Keratinocyte (primary cell): ENCODE data around the gene NR1H4. TPM values are rescaled to one million over a fixed set of nuclear protein-coding genes. Genes with fewer than 3 reads are reported as not detected.
"Not testable (repeated sequence)": the region's sequence is repeated elsewhere in the genome, so short reads cannot be mapped to it uniquely, and the experiment has no call there.

ENCODE experiments used
- DNase-seq: peaks from one replicate; pipeline ENCODE4 v3.0.0-alpha.2; 2011; ENCODE audit warnings: low read depth, missing footprints, low spot score
- FAIRE-seq: peaks from 2 replicates; lab custom pipeline; 2011; peaks lifted over from hg19 to GRCh38; lab: Jason Lieb, UNC
- H2AFZ ChIP-seq: 2 replicates; pipeline ENCODE4 v1.6.0; 2012; ENCODE audit warnings: low read length, control low read depth, inconsistent platforms; ENCODE audit not compliant: control insufficient read depth
- H3K27ac ChIP-seq: 2 replicates; pipeline ENCODE4 v1.5.1; 2011; ENCODE audit warnings: low read length; ENCODE audit not compliant: control insufficient read depth, insufficient read depth
- H3K27me3 ChIP-seq: 3 replicates; pipeline ENCODE4 v1.6.0; 2011; ENCODE audit warnings: low read length; ENCODE audit not compliant: control insufficient read depth, insufficient read depth; ENCODE audit errors: extremely low read depth
- H3K36me3 ChIP-seq, 2 experiments: 2 replicates in 1 of 2; 3 replicates in 1 of 2; pipeline ENCODE4 v1.5.1; 2011; ENCODE audit warnings: low read length in 2 of 2, mild to moderate bottlenecking in 1 of 2; ENCODE audit not compliant: control insufficient read depth in 2 of 2, insufficient read depth in 2 of 2; ENCODE audit errors: extremely low read depth in 1 of 2
- H3K4me1 ChIP-seq: 3 replicates; pipeline ENCODE4 v1.5.1; 2011; ENCODE audit warnings: low read length; ENCODE audit not compliant: control insufficient read depth, insufficient read depth; ENCODE audit errors: extremely low read depth
- H3K4me2 ChIP-seq: 3 replicates; pipeline ENCODE4 v1.6.0; 2011; ENCODE audit warnings: low read depth, low read length; ENCODE audit not compliant: control insufficient read depth, insufficient read depth; ENCODE audit errors: extremely low read depth
- H3K4me3 ChIP-seq, 3 experiments: fragments of 200-600 bp in 1 of 3; sonication (generic) in 1 of 3; 2 replicates in 2 of 3; 3 replicates in 1 of 3; pipeline ENCODE4 v1.5.1; 2011 to 2016; ENCODE audit warnings: low read length in 3 of 3, mild to moderate bottlenecking in 3 of 3, control low read depth in 2 of 3, inconsistent platforms in 1 of 3, low read depth in 1 of 3, mixed read lengths in 1 of 3, mixed run types in 1 of 3, moderate library complexity in 1 of 3; ENCODE audit not compliant: control insufficient read depth in 2 of 3, insufficient read depth in 2 of 3; ENCODE audit errors: extremely low read depth in 1 of 3
- H3K79me2 ChIP-seq: 2 replicates; pipeline ENCODE4 v1.6.0; 2012; ENCODE audit warnings: low read length; ENCODE audit not compliant: control insufficient read depth, insufficient read depth
- H3K9ac ChIP-seq: 3 replicates; pipeline ENCODE4 v1.6.0; 2011; ENCODE audit warnings: low read length; ENCODE audit not compliant: control insufficient read depth, insufficient read depth; ENCODE audit errors: extremely low read depth
- H3K9me1 ChIP-seq: 3 replicates; pipeline ENCODE4 v1.6.0; 2011; ENCODE audit warnings: low read length; ENCODE audit not compliant: control insufficient read depth, insufficient read depth; ENCODE audit errors: extremely low read depth
- H3K9me3 ChIP-seq: 2 replicates; pipeline ENCODE4 v1.5.1; 2012; ENCODE audit warnings: low read depth, low read length; ENCODE audit not compliant: control insufficient read depth
- H4K20me1 ChIP-seq: 3 replicates; pipeline ENCODE4 v1.6.0; 2011; ENCODE audit warnings: low read length; ENCODE audit not compliant: control insufficient read depth, insufficient read depth; ENCODE audit errors: extremely low read depth
- CTCF ChIP-seq, 3 experiments: IDR thresholded peaks in 1 of 3; conservative IDR thresholded peaks in 1 of 3; optimal IDR thresholded peaks in 1 of 3; 2 replicates in 2 of 3; 3 replicates in 1 of 3; pipeline versions ENCODE3 to v1.5.1; 2011; ENCODE audit warnings: low read length in 3 of 3, mild to moderate bottlenecking in 3 of 3, moderate library complexity in 2 of 3, control low read depth in 1 of 3, inconsistent platforms in 1 of 3; ENCODE audit not compliant: insufficient read depth in 2 of 3; ENCODE audit errors: extremely low read depth in 1 of 3
- EZH2 ChIP-seq: IDR thresholded peaks from one replicate; pipeline ENCODE4 v1.6.1; 2012; ENCODE audit warnings: inconsistent platforms, mild to moderate bottlenecking, low read length, moderate library complexity
- dilution Hi-C: fragments of 300-500 bp; cut with MboI; formaldehyde crosslinking; loops from one replicate; pipeline ENCODE4 v1.7.0; 2020; ENCODE audit warnings: low sequenced_read_pairs; ENCODE audit not compliant: extremely low pct_ligation_motif_present
- polyA plus RNA-seq, 5 experiments: library from polyadenylated mRNA; depleted of rRNA in 3 of 5; stranded (reverse) in 3 of 5; stranded (forward) in 1 of 5; unstranded in 1 of 5; fragments of >200 nt; gene quantifications; 1 replicate in 1 of 5; 2 replicates in 3 of 5; 3 replicates in 1 of 5; pipeline versions ENCODE4 v1.2.1 to v1.2.3, GENCODE V29; 2011 to 2012; ENCODE audit warnings: missing spikeins in 2 of 5, low read depth in 1 of 5, low replicate concordance in 1 of 5

Gene NR1H4
- polyA plus RNA-seq, 1 donor (not counting 4 experiments of a cell fraction or from before 2014, with no cell fraction given), result not detected

- FAIRE-seq, result no peak
- Histone ChIP-seq H3K79me2 (no peaks in the 10 kb centered on the region), H3K9me1 (no peaks in the 10 kb centered on the region), H3K9me3 (no peaks in the 10 kb centered on the region), H3K4me2 (no peak overlapping the region), H3K27ac (no peak overlapping the region), H3K36me3 (no peaks in the 10 kb centered on the region), H3K4me1 (no peaks in the 10 kb centered on the region), H3K9ac (no peak overlapping the region), H2AFZ (no peak overlapping the region), H3K4me3 (no peak overlapping the region), H3K27me3 (no peaks in the 10 kb centered on the region), H4K20me1 (no peaks in the 10 kb centered on the region)
- dilution Hi-C loops, result no loop called here
- no peak for TF ChIP-seq EZH2
- TF ChIP-seq CTCF (optimal IDR thresholded peaks at IDR 0.05 in 1 of 3, IDR thresholded peaks at IDR 0.05 in 1 of 3, conservative IDR thresholded peaks at IDR 0.05 in 1 of 3; ENCODE audit: extremely low read depth in 1 of 3, insufficient read depth in 2 of 3, low read length in 3 of 3), result no peak
- no peak for DNase-seq
Measured at GRCh38 chr12:100555722-100556121, 82.1 kb downstream of the NR1H4 start.

GRCh38 chr12:100557357-100557756, 83.7 kb downstream of the NR1H4 start:
- Histone ChIP-seq H3K4me2 (no peak overlapping the region), H2AFZ (no peak overlapping the region), H4K20me1 (no peaks in the 10 kb centered on the region), H3K4me1 (no peaks in the 10 kb centered on the region), H3K27me3 (no peaks in the 10 kb centered on the region), H3K9me1 (no peaks in the 10 kb centered on the region), H3K27ac (no peak overlapping the region), H3K36me3 (no peaks in the 10 kb centered on the region), H3K79me2 (no peaks in the 10 kb centered on the region), H3K9ac (no peak overlapping the region), H3K9me3 (no peaks in the 10 kb centered on the region), H3K4me3 (no peak overlapping the region)
- TF ChIP-seq EZH2 (no peak), CTCF (optimal IDR thresholded peaks at IDR 0.05 in 1 of 3, IDR thresholded peaks at IDR 0.05 in 1 of 3, conservative IDR thresholded peaks at IDR 0.05 in 1 of 3; ENCODE audit: extremely low read depth in 1 of 3, insufficient read depth in 2 of 3, low read length in 3 of 3) (no peak)
- dilution Hi-C loops, result no loop called here
- FAIRE-seq (no peak), DNase-seq (no peak)

GRCh38 chr12:100559261-100559660, 85.6 kb downstream of the NR1H4 start:
- H3K9ac ChIP-seq, H3K9me1 ChIP-seq, H3K27me3 ChIP-seq, H3K27ac ChIP-seq, H3K4me2 ChIP-seq, H4K20me1 ChIP-seq, DNase-seq, H3K79me2 ChIP-seq, H2AFZ ChIP-seq, FAIRE-seq, H3K4me1 ChIP-seq, dilution Hi-C loops, H3K4me3 ChIP-seq, H3K36me3 ChIP-seq, H3K9me3 ChIP-seq: not testable (repeated sequence)
